ENCODE data around the gene CST7. TPM values are rescaled to one million over a fixed set of nuclear protein-coding genes. Genes with fewer than 3 reads are reported as not detected.

CST7 gene
- total RNA-seq, 1 donor from 2014 or later = not detected

DNA sequence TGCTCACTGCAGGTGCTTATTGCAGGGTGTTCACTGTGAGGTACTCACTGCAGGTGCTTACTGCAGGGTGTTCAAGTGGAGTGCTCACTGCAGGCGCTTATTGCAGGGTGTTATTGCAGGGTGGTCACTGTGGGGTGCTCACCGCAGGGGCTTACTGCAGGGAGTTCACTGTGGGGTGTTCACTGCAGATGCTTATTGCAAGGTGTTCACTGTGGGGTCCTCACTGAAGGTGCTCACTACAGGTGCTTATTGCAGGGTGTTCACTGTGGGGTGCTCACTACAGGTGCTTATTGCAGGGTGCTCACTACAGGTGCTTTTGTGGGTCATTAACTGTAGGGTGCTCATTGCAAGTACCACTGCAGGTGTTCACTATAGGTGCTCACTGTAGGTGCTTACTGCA is 23.3 kb downstream of the CST7 start:
- Histone ChIP-seq H3K79me2 (ENCODE audit: low read depth) (peaks cover 5% of the 10 kb centered on the region), H3K9ac (no peak overlapping the region), H4K20me1 (ENCODE audit: low read depth) (no peaks in the 10 kb centered on the region), H3K4me3 (no peak overlapping the region), H2AFZ (replicated peaks) (no peak overlapping the region), H3K9me3 (ENCODE audit: low read depth) (peaks cover 12% of the 10 kb centered on the region), H3K4me1 (no peaks in the 10 kb centered on the region), H3K27ac (no peak overlapping the region), H3K4me2 (no peak overlapping the region), H3K36me3 (peaks cover 4% of the 10 kb centered on the region), H3F3A (ENCODE audit: low read depth) (no peaks in the 10 kb centered on the region), H3K27me3 (no peaks in the 10 kb centered on the region)
- no peak overlapping the region for H3K27ac Mint-ChIP-seq
- no peak overlapping the region for H3K4me3 Mint-ChIP-seq
- TF ChIP-seq, protein P1, sequence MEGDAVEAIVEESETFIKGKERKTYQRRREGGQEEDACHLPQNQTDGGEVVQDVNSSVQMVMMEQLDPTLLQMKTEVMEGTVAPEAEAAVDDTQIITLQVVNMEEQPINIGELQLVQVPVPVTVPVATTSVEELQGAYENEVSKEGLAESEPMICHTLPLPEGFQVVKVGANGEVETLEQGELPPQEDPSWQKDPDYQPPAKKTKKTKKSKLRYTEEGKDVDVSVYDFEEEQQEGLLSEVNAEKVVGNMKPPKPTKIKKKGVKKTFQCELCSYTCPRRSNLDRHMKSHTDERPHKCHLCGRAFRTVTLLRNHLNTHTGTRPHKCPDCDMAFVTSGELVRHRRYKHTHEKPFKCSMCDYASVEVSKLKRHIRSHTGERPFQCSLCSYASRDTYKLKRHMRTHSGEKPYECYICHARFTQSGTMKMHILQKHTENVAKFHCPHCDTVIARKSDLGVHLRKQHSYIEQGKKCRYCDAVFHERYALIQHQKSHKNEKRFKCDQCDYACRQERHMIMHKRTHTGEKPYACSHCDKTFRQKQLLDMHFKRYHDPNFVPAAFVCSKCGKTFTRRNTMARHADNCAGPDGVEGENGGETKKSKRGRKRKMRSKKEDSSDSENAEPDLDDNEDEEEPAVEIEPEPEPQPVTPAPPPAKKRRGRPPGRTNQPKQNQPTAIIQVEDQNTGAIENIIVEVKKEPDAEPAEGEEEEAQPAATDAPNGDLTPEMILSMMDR (IDR thresholded peaks at IDR 0.05) = no peak
- no peak for TF ChIP-seq EZH2 (IDR thresholded peaks at IDR 0.05)
- TF ChIP-seq EZH2phosphoT487 (IDR thresholded peaks at IDR 0.05) = no peak
- no peaks in the 10 kb centered on the region for H3K4me1 Mint-ChIP-seq
- peaks cover 53% of the 10 kb centered on the region for H3K36me3 Mint-ChIP-seq
- DNase-seq (ENCODE audit: low spot score) = no peak
- H3K9me3 Mint-ChIP-seq = peaks cover 9% of the 10 kb centered on the region
- H3K27me3 Mint-ChIP-seq (ENCODE audit: insufficient read depth, low read depth) = peaks cover 4% of the 10 kb centered on the region

DNA sequence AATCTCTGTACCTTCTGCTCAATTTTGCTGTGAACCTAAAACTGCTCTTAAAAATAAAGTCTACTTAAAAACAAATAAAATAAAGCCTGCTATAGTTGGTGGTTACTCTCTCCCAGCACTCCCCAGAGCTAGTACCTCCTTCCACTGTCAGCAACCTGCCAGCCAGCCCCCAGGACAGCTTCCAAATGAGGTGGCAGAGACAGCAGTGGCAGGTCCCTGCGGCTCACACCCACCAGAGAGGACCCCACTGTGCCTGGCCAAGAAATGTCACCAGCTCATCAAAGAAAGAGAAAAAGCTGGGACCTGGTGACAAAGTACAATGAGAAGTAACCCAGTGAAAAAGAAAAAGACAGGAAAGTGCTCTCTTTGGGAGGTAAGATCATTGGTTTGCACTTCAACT is 28.3 kb downstream of the CST7 start:
- H3K27ac ChIP-seq = no peak overlapping the region
- no peak overlapping the region for H3K9ac ChIP-seq
- Mint-ChIP-seq H3K36me3 (peaks cover 74% of the 10 kb centered on the region), H3K4me3 (no peak overlapping the region), H3K27me3 (ENCODE audit: insufficient read depth, low read depth) (peaks cover 7% of the 10 kb centered on the region), H3K9me3 (peaks cover 24% of the 10 kb centered on the region), H3K4me1 (no peaks in the 10 kb centered on the region), H3K27ac (no peak overlapping the region)
- H3K79me2 ChIP-seq (ENCODE audit: low read depth) = peaks cover 5% of the 10 kb centered on the region
- DNase-seq (ENCODE audit: low spot score) = no peak
- TF ChIP-seq EZH2phosphoT487 (IDR thresholded peaks at IDR 0.05) (no peak), EZH2 (IDR thresholded peaks at IDR 0.05) (no peak)
- TF ChIP-seq, protein P1 (IDR thresholded peaks at IDR 0.05) = no peak
- H3K36me3 ChIP-seq = peaks cover 4% of the 10 kb centered on the region
- no peaks in the 10 kb centered on the region for H3K4me1 ChIP-seq
- no peaks in the 10 kb centered on the region for H4K20me1 ChIP-seq (ENCODE audit: low read depth)
- no peaks in the 10 kb centered on the region for H3K27me3 ChIP-seq
- H3K9me3 ChIP-seq (ENCODE audit: low read depth) = peaks cover 12% of the 10 kb centered on the region
- H2AFZ ChIP-seq (replicated peaks) = no peak overlapping the region
- H3K4me2 ChIP-seq = no peak overlapping the region
- H3K4me3 ChIP-seq = no peak overlapping the region
- H3F3A ChIP-seq (ENCODE audit: low read depth) = no peaks in the 10 kb centered on the region

DNA sequence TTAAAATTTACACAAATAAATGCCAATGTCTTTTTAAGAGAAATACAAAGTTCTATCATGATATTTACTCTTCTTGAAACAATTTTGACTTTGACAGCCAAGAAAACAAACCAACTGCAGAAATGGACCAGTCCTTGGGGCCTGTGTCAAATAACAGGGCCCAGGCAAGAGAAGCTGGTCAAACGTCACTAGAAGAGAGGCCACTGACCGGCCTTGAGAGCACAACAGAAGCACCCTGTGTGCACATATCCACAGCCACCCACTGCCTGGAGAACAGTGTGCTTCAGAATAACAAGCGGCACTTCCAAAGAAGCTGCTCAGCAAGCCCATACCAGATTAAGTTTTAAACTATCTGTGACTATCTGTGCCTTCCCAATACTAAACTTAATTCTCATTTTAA is 28.7 kb downstream of the CST7 start:
- Histone ChIP-seq H3K4me3 (no peak overlapping the region), H3K9ac (no peak overlapping the region), H3K4me1 (no peaks in the 10 kb centered on the region), H3K79me2 (ENCODE audit: low read depth) (peaks cover 5% of the 10 kb centered on the region), H3K36me3 (peaks cover 4% of the 10 kb centered on the region), H4K20me1 (ENCODE audit: low read depth) (no peaks in the 10 kb centered on the region), H3K27ac (no peak overlapping the region), H3K4me2 (no peak overlapping the region), H3K9me3 (ENCODE audit: low read depth) (peaks cover 12% of the 10 kb centered on the region), H3K27me3 (no peaks in the 10 kb centered on the region), H3F3A (ENCODE audit: low read depth) (no peaks in the 10 kb centered on the region), H2AFZ (replicated peaks) (no peak overlapping the region)
- no peak overlapping the region for H3K27ac Mint-ChIP-seq
- peaks cover 7% of the 10 kb centered on the region for H3K27me3 Mint-ChIP-seq (ENCODE audit: insufficient read depth, low read depth)
- no peak overlapping the region for H3K4me3 Mint-ChIP-seq
- peaks cover 75% of the 10 kb centered on the region for H3K36me3 Mint-ChIP-seq
- peaks cover 24% of the 10 kb centered on the region for H3K9me3 Mint-ChIP-seq
- DNase-seq (ENCODE audit: low spot score) = no peak
- H3K4me1 Mint-ChIP-seq = no peaks in the 10 kb centered on the region
- TF ChIP-seq EZH2 (IDR thresholded peaks at IDR 0.05) (no peak), EZH2phosphoT487 (IDR thresholded peaks at IDR 0.05) (no peak)
- TF ChIP-seq, protein P1 (IDR thresholded peaks at IDR 0.05) = no peak
